Mammary epithelial cell (primary cell): Measurements from ENCODE around the gene NFKBIE.

Source experiments
- CTCF ChIP-seq, 2 donors: IDR thresholded peaks in 1 of 2; conservative IDR thresholded peaks in 1 of 2; 2 replicates each; pipeline ENCODE4 v1.5.1; 2011 to 2012; ENCODE audit warnings: inconsistent platforms in 2 of 2, low read length in 2 of 2, mild to moderate bottlenecking in 2 of 2, control low read depth in 1 of 2, low read depth in 1 of 2; ENCODE audit not compliant: insufficient read depth in 1 of 2; ENCODE audit errors: extremely low read depth in 1 of 2
- EZH2 ChIP-seq: IDR thresholded peaks from 2 replicates; pipeline ENCODE4 v1.6.1; 2012; ENCODE audit warnings: low read length, inconsistent platforms, borderline replicate concordance

- TF ChIP-seq CTCF (conservative IDR thresholded peaks at IDR 0.05 in 1 of 2, IDR thresholded peaks at IDR 0.05 in 1 of 2; ENCODE audit: extremely low read depth in 1 of 2, insufficient read depth in 1 of 2, low read depth in 1 of 2, low read length in 2 of 2) (no peak), EZH2 (no peak)
Observed at GRCh38 chr6:44265722-44266233, 427 bp upstream of the NFKBIE start.
